DOHH2 (cell line): Measurements from ENCODE around the gene RASIP1.
"Not testable (repeated sequence)": the region's sequence is repeated elsewhere in the genome, so short reads cannot be mapped to it uniquely, and the experiment has no call there.

Source experiments
- H3F3A ChIP-seq: fragments of 200-600 bp; sonication (generic), shearing (Covaris generic); 2 replicates; pipeline ENCODE4 v1.6.0; 2016; ENCODE audit warnings: antibody characterized with exemption, mild to moderate bottlenecking; ENCODE audit not compliant: control insufficient read depth, insufficient read depth
- H3K27ac ChIP-seq: fragments of 200-600 bp; sonication (generic); 2 replicates; pipeline ENCODE4 v1.5.1; 2014; ENCODE audit warnings: low read depth, mild to moderate bottlenecking, low read length, moderate library complexity
- H3K27me3 ChIP-seq: fragments of 200-600 bp; sonication (generic); 2 replicates; pipeline ENCODE4 v1.6.1; 2014; ENCODE audit warnings: mild to moderate bottlenecking, low read length, mixed read lengths; ENCODE audit not compliant: control insufficient read depth
- H3K36me3 ChIP-seq: fragments of 200-600 bp; sonication (generic); 2 replicates; pipeline ENCODE4 v1.6.1; 2014; ENCODE audit warnings: mild to moderate bottlenecking, low read length, moderate library complexity, mixed read lengths; ENCODE audit not compliant: control insufficient read depth
- H3K4me1 ChIP-seq: fragments of 200-600 bp; sonication (generic); 2 replicates; pipeline ENCODE4 v1.6.1; 2014; ENCODE audit warnings: mild to moderate bottlenecking, low read length, mixed read lengths; ENCODE audit not compliant: control insufficient read depth
- H3K4me2 ChIP-seq: fragments of 200-600 bp; sonication (generic); 2 replicates; pipeline ENCODE4 v1.6.0; 2014; ENCODE audit warnings: mild to moderate bottlenecking, low read length, moderate library complexity
- H3K4me3 ChIP-seq: fragments of 200-600 bp; sonication (generic); 2 replicates; pipeline ENCODE4 v1.5.1; 2014; ENCODE audit warnings: mild to moderate bottlenecking, low read length, mixed read lengths
- H3K79me2 ChIP-seq: fragments of 200-600 bp; sonication (generic); 2 replicates; pipeline ENCODE4 v1.6.1; 2014; ENCODE audit warnings: mild to moderate bottlenecking, low read length, mixed read lengths; ENCODE audit not compliant: control insufficient read depth
- H3K9me2 ChIP-seq: fragments of 200-600 bp; sonication (generic); replicated peaks from 2 replicates; pipeline ENCODE4 v1.6.1; 2014; ENCODE audit warnings: mild to moderate bottlenecking, low read length, mixed read lengths; ENCODE audit not compliant: control insufficient read depth
- H3K9me3 ChIP-seq: fragments of 200-600 bp; sonication (generic); 2 replicates; pipeline ENCODE4 v1.6.1; 2014; ENCODE audit warnings: antibody characterized with exemption, low read length, mixed read lengths; ENCODE audit not compliant: control insufficient read depth, insufficient read depth
- H4K20me1 ChIP-seq: fragments of 200-600 bp; sonication (generic); 2 replicates; pipeline ENCODE4 v1.6.0; 2014; ENCODE audit warnings: low read depth, mild to moderate bottlenecking, antibody characterized with exemption, low read length, moderate library complexity; ENCODE audit not compliant: control insufficient read depth, insufficient read depth
- EZH2phosphoT487 ChIP-seq: fragments of 200-600 bp; sonication (generic); IDR thresholded peaks from 2 replicates; pipeline ENCODE4 v1.6.1; 2017; ENCODE audit warnings: borderline replicate concordance, mild to moderate bottlenecking, antibody characterized with exemption, low read length, moderate library complexity, mixed read lengths
- TF ChIP-seq, protein P1 (sequence below): fragments of 200-600 bp; sonication (generic); IDR thresholded peaks from one replicate; pipeline ENCODE4 v1.5.1; 2014; ENCODE audit warnings: antibody characterized with exemption, mild to moderate bottlenecking, low read depth, low read length; ENCODE audit not compliant: poor library complexity, severe bottlenecking

Gene RASIP1, protein sequence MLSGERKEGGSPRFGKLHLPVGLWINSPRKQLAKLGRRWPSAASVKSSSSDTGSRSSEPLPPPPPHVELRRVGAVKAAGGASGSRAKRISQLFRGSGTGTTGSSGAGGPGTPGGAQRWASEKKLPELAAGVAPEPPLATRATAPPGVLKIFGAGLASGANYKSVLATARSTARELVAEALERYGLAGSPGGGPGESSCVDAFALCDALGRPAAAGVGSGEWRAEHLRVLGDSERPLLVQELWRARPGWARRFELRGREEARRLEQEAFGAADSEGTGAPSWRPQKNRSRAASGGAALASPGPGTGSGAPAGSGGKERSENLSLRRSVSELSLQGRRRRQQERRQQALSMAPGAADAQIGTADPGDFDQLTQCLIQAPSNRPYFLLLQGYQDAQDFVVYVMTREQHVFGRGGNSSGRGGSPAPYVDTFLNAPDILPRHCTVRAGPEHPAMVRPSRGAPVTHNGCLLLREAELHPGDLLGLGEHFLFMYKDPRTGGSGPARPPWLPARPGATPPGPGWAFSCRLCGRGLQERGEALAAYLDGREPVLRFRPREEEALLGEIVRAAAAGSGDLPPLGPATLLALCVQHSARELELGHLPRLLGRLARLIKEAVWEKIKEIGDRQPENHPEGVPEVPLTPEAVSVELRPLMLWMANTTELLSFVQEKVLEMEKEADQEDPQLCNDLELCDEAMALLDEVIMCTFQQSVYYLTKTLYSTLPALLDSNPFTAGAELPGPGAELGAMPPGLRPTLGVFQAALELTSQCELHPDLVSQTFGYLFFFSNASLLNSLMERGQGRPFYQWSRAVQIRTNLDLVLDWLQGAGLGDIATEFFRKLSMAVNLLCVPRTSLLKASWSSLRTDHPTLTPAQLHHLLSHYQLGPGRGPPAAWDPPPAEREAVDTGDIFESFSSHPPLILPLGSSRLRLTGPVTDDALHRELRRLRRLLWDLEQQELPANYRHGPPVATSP

DNA sequence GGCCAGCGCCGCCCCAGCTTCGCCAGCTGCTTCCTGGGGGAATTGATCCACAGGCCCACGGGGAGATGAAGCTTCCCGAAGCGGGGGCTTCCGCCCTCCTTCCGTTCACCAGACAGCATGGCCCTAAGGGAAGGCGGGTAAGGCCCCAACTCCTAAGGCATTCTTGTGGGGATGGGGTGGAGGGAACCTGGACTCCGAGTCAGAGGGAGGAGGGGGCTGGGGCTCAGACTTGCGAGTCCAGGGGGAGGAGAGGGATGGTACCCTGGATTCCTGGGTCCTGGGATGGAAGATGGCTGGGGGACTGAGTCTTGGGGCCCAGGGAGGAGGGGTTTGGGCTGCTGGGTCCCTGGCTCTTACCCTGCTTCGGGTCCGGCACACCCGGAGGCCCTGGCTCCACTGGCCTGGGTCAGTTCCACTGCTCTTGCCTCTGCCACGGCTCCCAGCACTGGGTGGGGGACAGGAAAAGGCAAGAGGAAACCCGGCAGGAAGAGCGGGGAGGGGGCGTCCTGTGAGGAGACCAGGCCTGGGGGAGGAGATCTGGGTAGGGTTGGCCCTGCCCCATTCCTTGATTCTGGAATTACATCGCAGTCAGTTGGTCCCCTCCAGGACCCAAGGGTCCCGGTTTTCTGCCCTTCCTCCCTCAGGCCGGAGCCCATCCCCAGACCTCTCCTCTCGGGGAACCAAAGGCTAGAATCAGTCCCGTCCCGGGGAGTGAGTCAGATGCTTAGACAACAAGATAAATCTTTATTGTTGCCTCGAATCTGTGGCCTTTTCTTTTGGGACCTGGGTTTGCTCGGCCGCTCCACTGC lies at the start of gene RASIP1:
Gene RASIP1 (minus strand): TSS at position 447 of the 809 bp plus-strand sequence. CDS start 328 bp downstream, at position 119.
- TF ChIP-seq EZH2phosphoT487, result no peak
- TF ChIP-seq, protein P1, sequence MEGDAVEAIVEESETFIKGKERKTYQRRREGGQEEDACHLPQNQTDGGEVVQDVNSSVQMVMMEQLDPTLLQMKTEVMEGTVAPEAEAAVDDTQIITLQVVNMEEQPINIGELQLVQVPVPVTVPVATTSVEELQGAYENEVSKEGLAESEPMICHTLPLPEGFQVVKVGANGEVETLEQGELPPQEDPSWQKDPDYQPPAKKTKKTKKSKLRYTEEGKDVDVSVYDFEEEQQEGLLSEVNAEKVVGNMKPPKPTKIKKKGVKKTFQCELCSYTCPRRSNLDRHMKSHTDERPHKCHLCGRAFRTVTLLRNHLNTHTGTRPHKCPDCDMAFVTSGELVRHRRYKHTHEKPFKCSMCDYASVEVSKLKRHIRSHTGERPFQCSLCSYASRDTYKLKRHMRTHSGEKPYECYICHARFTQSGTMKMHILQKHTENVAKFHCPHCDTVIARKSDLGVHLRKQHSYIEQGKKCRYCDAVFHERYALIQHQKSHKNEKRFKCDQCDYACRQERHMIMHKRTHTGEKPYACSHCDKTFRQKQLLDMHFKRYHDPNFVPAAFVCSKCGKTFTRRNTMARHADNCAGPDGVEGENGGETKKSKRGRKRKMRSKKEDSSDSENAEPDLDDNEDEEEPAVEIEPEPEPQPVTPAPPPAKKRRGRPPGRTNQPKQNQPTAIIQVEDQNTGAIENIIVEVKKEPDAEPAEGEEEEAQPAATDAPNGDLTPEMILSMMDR, result no peak
- peaks cover 3% of the 10 kb centered on the region; the same call in 1 of the 2 replicates for H3F3A ChIP-seq
- H3K79me2 ChIP-seq, result no peaks in the 10 kb centered on the region
- peaks cover 22% of the 10 kb centered on the region for H3K4me1 ChIP-seq
- no peaks in the 10 kb centered on the region for H3K36me3 ChIP-seq
- peak within 1 kb of the TSS; percentile 41 for H3K4me2 ChIP-seq
- 0 out of 2 replicates have a peak within 1 kb of the TSS, but pooled peaks have one; percentile 21 for H3K4me3 ChIP-seq
- no peaks in the 10 kb centered on the region for H3K9me2 ChIP-seq
- no peaks in the 10 kb centered on the region for H3K9me3 ChIP-seq
- no peak within 1 kb of the TSS for H3K27ac ChIP-seq
- H4K20me1 ChIP-seq, result no peaks in the 10 kb centered on the region
- 0 out of 2 replicates have a peak, but pooled peaks cover 6% of the 10 kb centered on the region for H3K27me3 ChIP-seq

DNA sequence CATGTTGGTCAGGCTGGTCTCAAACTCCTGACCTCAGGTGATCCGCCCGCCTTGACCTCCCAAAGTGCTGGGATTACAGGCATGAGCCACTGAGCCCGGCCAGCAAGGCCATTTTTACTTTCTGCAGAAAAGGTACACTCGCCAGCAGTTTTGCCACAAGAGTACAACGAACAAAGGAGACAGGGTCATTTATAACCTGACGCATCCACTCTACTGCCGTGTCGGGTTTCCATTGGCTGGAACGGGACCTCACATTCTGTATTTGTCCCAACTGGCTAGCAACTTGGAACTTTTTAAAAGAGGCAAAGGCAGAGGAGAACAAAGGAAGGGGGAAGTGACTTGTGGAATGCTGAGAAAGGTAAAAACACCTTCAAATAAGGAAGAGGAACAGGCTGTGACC lies 46.9 kb upstream of the RASIP1 start:
- not testable (repeated sequence) for H3F3A ChIP-seq, H3K4me3 ChIP-seq, H3K4me1 ChIP-seq, H3K27me3 ChIP-seq, H3K9me2 ChIP-seq, H3K36me3 ChIP-seq, H3K79me2 ChIP-seq, H4K20me1 ChIP-seq, H3K9me3 ChIP-seq, H3K27ac ChIP-seq, H3K4me2 ChIP-seq

DNA sequence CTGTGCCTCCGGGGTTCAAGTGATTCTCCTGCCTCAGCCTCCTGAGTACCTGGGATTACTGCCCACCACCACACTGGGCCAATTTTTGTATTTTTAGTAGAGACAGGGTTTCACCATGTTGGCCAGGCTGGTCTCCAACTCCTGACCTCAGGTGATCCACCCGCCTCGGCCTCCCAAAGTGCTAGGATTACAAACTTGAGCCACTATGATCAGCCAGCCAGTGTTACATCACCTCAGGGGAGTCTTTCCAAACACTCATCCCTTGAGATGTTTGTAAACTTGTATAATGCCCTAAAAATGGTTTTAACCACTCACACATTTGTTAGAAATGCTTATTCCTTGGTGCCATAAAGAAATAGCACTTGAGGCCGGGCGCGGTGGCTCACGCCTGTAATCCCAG lies 46.0 kb upstream of the RASIP1 start:
- not testable (repeated sequence) for H3K9me2 ChIP-seq, H3K27ac ChIP-seq, H3K9me3 ChIP-seq, H3K4me2 ChIP-seq, H4K20me1 ChIP-seq, H3K4me1 ChIP-seq, H3K4me3 ChIP-seq, H3K27me3 ChIP-seq, H3F3A ChIP-seq, H3K79me2 ChIP-seq, H3K36me3 ChIP-seq

DNA sequence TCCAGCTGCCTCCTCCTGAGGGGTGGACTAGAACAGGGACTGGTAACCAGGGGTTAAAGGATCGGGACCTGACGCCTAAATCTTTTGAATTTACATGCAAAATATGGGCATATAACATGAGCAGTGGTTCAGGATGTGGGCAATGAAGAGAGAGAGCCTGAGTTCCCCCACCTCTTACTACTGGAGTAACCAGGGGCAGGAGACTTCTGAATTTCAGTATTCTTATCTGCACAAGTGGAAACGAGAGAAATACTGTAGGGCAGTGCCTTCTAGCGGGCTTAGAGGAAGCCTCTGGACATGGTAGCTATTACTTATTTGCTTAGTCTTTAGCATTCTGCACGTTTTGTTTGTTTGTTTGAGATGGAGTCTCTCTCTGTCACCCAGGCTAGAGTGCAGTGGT lies 44.1 kb upstream of the RASIP1 start:
- Histone ChIP-seq H3K4me1 (peaks cover 19% of the 10 kb centered on the region), H3K9me3 (no peaks in the 10 kb centered on the region), H3K4me3 (no peak overlapping the region), H3F3A (no peaks in the 10 kb centered on the region), H3K9me2 (no peaks in the 10 kb centered on the region), H3K36me3 (no peaks in the 10 kb centered on the region), H3K79me2 (no peaks in the 10 kb centered on the region), H3K27me3 (no peaks in the 10 kb centered on the region), H3K4me2 (no peak overlapping the region), H4K20me1 (no peaks in the 10 kb centered on the region), H3K27ac (no peak overlapping the region)
- TF ChIP-seq EZH2phosphoT487, result no peak
- TF ChIP-seq, protein P1, result no peak
